HCT116 (cell line): ENCODE data around the gene CACNA1C. TPM values are rescaled to one million over a fixed set of nuclear protein-coding genes. Genes with fewer than 3 reads are reported as not detected.

Source experiments
- ATAC-seq: fragments of 200-7000 bp; cut with Tn5 transposase; 2 replicates; pipeline ENCODE4 v1.9.1; 2020; ENCODE audit warnings: mild to moderate bottlenecking, moderate library complexity
- BruUV-seq: library from RNA; stranded (reverse); fragments of 400-500 nt; replicated peaks from 2 replicates; lab custom pipeline; 2021; lab: Mats Ljungman, UMichigan
- CTCF ChIA-PET: fragments of 300-600 bp; sonication (Branson Sonifier 250); formaldehyde crosslinking; loops from one replicate; lab custom pipeline; 2021; ENCODE audit warnings: antibody characterized with exemption; lab: Charles Lee
- POLR2A ChIA-PET: fragments of 300-600, 350-600 bp; sonication (Branson Sonifier 250); formaldehyde crosslinking; loops from one replicate; lab custom pipeline; 2021; ENCODE audit warnings: antibody characterized with exemption; lab: Charles Lee
- RAD21 ChIA-PET, 2 experiments: fragments of 300-600 bp; sonication (Branson Sonifier 250); formaldehyde crosslinking; loops; one replicate each; lab custom pipeline; 2023; ENCODE audit warnings: low total read pairs in 2 of 2; ENCODE audit not compliant: uncharacterized antibody in 2 of 2, unreplicated experiment in 2 of 2, low non-redundant PET in 1 of 2; lab: Charles Lee
- DNase-seq: peaks from one replicate; pipeline ENCODE4 v3.0.0-alpha.2; 2010; ENCODE audit warnings: low read depth, low spot score
- H2AFZ ChIP-seq: fragments of 200-600 bp; shearing (Covaris generic), sonication (generic); 2 replicates; pipeline ENCODE4 v1.6.1; 2017; ENCODE audit warnings: low read depth, mixed run types, mixed read lengths, antibody characterized with exemption, low read length; ENCODE audit not compliant: poor library complexity, severe bottlenecking
- H3K27ac ChIP-seq: 2 replicates; pipeline ENCODE4 v1.5.1; 2012; ENCODE audit warnings: low read depth, low read length
- H3K27me3 ChIP-seq: fragments of 200-600 bp; sonication (generic); 2 replicates; pipeline ENCODE4 v1.6.1; 2016; ENCODE audit warnings: mixed run types, low read length, mixed read lengths; ENCODE audit not compliant: insufficient read depth
- H3K36me3 ChIP-seq, 2 experiments: fragments of 200-500 bp in 1 of 2; fragments of 200-600 bp in 1 of 2; sonication (Bioruptor generic) in 1 of 2; sonication (generic) in 1 of 2; 2 replicates each; pipeline versions ENCODE4 v1.5.1 to v1.6.1; 2014 to 2016; ENCODE audit warnings: low read length in 2 of 2, inconsistent platforms in 1 of 2, mixed read lengths in 1 of 2, mixed run types in 1 of 2; ENCODE audit not compliant: insufficient read depth in 2 of 2, control insufficient read depth in 1 of 2
- H3K4me1 ChIP-seq, 2 experiments: fragments of 200-600 bp in 1 of 2; sonication (generic) in 1 of 2; 2 replicates each; pipeline versions ENCODE4 v1.5.1 to v1.6.1; 2012 to 2017; ENCODE audit warnings: low read length in 2 of 2, inconsistent platforms in 1 of 2, mild to moderate bottlenecking in 1 of 2, mixed read lengths in 1 of 2, mixed run types in 1 of 2, moderate library complexity in 1 of 2; ENCODE audit not compliant: insufficient read depth in 2 of 2, control insufficient read depth in 1 of 2
- H3K4me2 ChIP-seq: fragments of 200-600 bp; sonication (generic); 2 replicates; pipeline ENCODE4 v1.6.1; 2017; ENCODE audit warnings: mixed run types, low read length, mixed read lengths
- H3K4me3 ChIP-seq, 2 experiments: fragments of 200-600 bp in 1 of 2; sonication (generic) in 1 of 2; replicated peaks in 1 of 2; 2 replicates each; pipeline ENCODE4 v1.5.1; 2011 to 2016; ENCODE audit warnings: low read length in 2 of 2, control low read depth in 1 of 2, low read depth in 1 of 2, mild to moderate bottlenecking in 1 of 2, mixed read lengths in 1 of 2, mixed run types in 1 of 2
- H3K79me2 ChIP-seq: fragments of 200-600 bp; sonication (generic); 2 replicates; pipeline ENCODE4 v1.6.1; 2017; ENCODE audit warnings: mild to moderate bottlenecking, mixed run types, low read length, moderate library complexity, mixed read lengths; ENCODE audit not compliant: insufficient read depth
- H3K9ac ChIP-seq: fragments of 200-600 bp; sonication (generic); 2 replicates; pipeline ENCODE4 v1.6.1; 2016; ENCODE audit warnings: low read length, mixed read lengths
- H3K9me2 ChIP-seq: fragments of 200-600 bp; sonication (generic), shearing (Covaris generic); 2 replicates; pipeline ENCODE4 v1.6.1; 2017; ENCODE audit warnings: mixed run types, mild to moderate bottlenecking, moderate library complexity; ENCODE audit not compliant: insufficient read depth
- H3K9me3 ChIP-seq, 2 experiments: fragments of 200-500 bp in 1 of 2; fragments of 200-600 bp in 1 of 2; sonication (Bioruptor generic) in 1 of 2; sonication (generic) in 1 of 2; 2 replicates each; pipeline ENCODE4 v1.6.1; 2014 to 2017; ENCODE audit warnings: low read length in 2 of 2, mixed read lengths in 2 of 2, inconsistent platforms in 1 of 2, low read depth in 1 of 2, mild to moderate bottlenecking in 1 of 2, mixed run types in 1 of 2, moderate library complexity in 1 of 2; ENCODE audit not compliant: control insufficient read depth in 1 of 2, insufficient read depth in 1 of 2
- H4K20me1 ChIP-seq: fragments of 200-600 bp; sonication (generic), shearing (Covaris generic); 2 replicates; pipeline ENCODE4 v1.6.1; 2017; ENCODE audit warnings: mixed run types, mild to moderate bottlenecking, moderate library complexity; ENCODE audit not compliant: insufficient read depth
- ATF3 ChIP-seq: IDR thresholded peaks from 2 replicates; pipeline ENCODE4 v1.6.1; 2012
- CBX3 ChIP-seq: IDR thresholded peaks from 2 replicates; pipeline ENCODE4 v1.6.1; 2012; ENCODE audit warnings: low read depth
- CTCF ChIP-seq, 3 experiments: fragments of 200-600 bp in 1 of 3; sonication (generic) in 1 of 3; IDR thresholded peaks in 2 of 3; conservative IDR thresholded peaks in 1 of 3; 2 replicates each; pipeline ENCODE4 v1.5.1; 2012 to 2017; ENCODE audit warnings: low read depth in 2 of 3, low read length in 2 of 3, antibody characterized with exemption in 1 of 3, borderline replicate concordance in 1 of 3, control low read depth in 1 of 3, mild to moderate bottlenecking in 1 of 3, mixed read lengths in 1 of 3, mixed run types in 1 of 3, moderate library complexity in 1 of 3; ENCODE audit not compliant: insufficient read depth in 1 of 3
- EGR1 ChIP-seq: IDR thresholded peaks from 2 replicates; pipeline ENCODE4 v1.6.1; 2012; ENCODE audit warnings: low read depth
- ELF1 ChIP-seq: IDR thresholded peaks from 2 replicates; pipeline ENCODE4 v1.6.1; 2012; ENCODE audit warnings: low read depth, borderline replicate concordance
- EZH2phosphoT487 ChIP-seq: fragments of 200-600 bp; IDR thresholded peaks from 2 replicates; pipeline ENCODE4 v1.6.1; 2018; ENCODE audit warnings: antibody characterized with exemption, borderline replicate concordance
- MAX ChIP-seq: IDR thresholded peaks from 2 replicates; pipeline ENCODE4 v1.6.1; 2012
- POLR2A ChIP-seq: IDR thresholded peaks from 2 replicates; pipeline ENCODE4 v1.7.0; 2011; ENCODE audit warnings: borderline replicate concordance; ENCODE audit not compliant: insufficient read depth, insufficient read length; ENCODE audit errors: extremely low read depth
- POLR2AphosphoS5 ChIP-seq: IDR thresholded peaks from 2 replicates; pipeline ENCODE4 v1.6.1; 2011; ENCODE audit warnings: mild to moderate bottlenecking, low read depth, low read length, moderate library complexity
- REST ChIP-seq: IDR thresholded peaks from 2 replicates; pipeline ENCODE4 v1.6.1; 2012; ENCODE audit warnings: low read depth
- SIN3A ChIP-seq: IDR thresholded peaks from 2 replicates; pipeline ENCODE4 v1.6.1; 2012; ENCODE audit warnings: low read depth
- SP1 ChIP-seq: IDR thresholded peaks from 2 replicates; pipeline ENCODE4 v1.6.1; 2012; ENCODE audit warnings: low read depth
- SRF ChIP-seq: IDR thresholded peaks from 2 replicates; pipeline ENCODE4 v1.6.1; 2012; ENCODE audit warnings: low read depth
- TCF7L2 ChIP-seq: IDR thresholded peaks from 2 replicates; pipeline ENCODE4 v1.7.0; 2011; ENCODE audit warnings: borderline replicate concordance, inconsistent platforms; ENCODE audit not compliant: insufficient read depth, insufficient read length; ENCODE audit errors: extremely low read depth
- ZBTB33 ChIP-seq: IDR thresholded peaks from 2 replicates; pipeline ENCODE4 v1.6.1; 2011; ENCODE audit warnings: mild to moderate bottlenecking, low read length, moderate library complexity; ENCODE audit not compliant: insufficient replicate concordance; ENCODE audit errors: extremely low read depth
- ZFX ChIP-seq: fragments of 450-650 bp; IDR thresholded peaks from 2 replicates; pipeline ENCODE4 v1.6.1; 2017
- ZNF274 ChIP-seq: fragments of 200-500 bp; sonication (Bioruptor generic); IDR thresholded peaks from 2 replicates; pipeline ENCODE4 v1.6.1; 2014; ENCODE audit warnings: mild to moderate bottlenecking, low read depth, low read length, inconsistent platforms
- intact Hi-C: fragments of 100-400 bp; cut with micrococcal nuclease; formaldehyde crosslinking; loops from 2 replicates; pipeline ENCODE4 v1.10.0; 2022
- total RNA-seq: library from RNA; stranded (reverse); gene quantifications from one replicate; pipeline ENCODE4 v1.2.1, GENCODE V29; 2021; ENCODE audit not compliant: unreplicated experiment

The CACNA1C gene
- total RNA-seq, 1 experiment from 2014 or later, result 0.05 TPM

GRCh38 chr12:2374092-2374906 lies 321.5 kb downstream of the CACNA1C start:
- no TSS peak for BruUV-seq
- Histone ChIP-seq H3K4me2 (no peak overlapping the region), H3K36me3 (no peaks in the 10 kb centered on the region), H3K9me3 (no peaks in the 10 kb centered on the region), H4K20me1 (no peaks in the 10 kb centered on the region), H3K4me3 (no peak overlapping the region), H3K4me1 (no peaks in the 10 kb centered on the region), H3K79me2 (no peaks in the 10 kb centered on the region), H2AFZ (no peak overlapping the region), H3K9ac (no peak overlapping the region), H3K27ac (no peak overlapping the region), H3K9me2 (no peaks in the 10 kb centered on the region), H3K27me3 (no peaks in the 10 kb centered on the region)
- no peak for DNase-seq
- POLR2A ChIA-PET, result no interaction called here
- no peak for ATAC-seq
- RAD21 ChIA-PET, result no interaction called here
- intact Hi-C loops, result no loop called here
- TF ChIP-seq ZNF274 (no peak), MAX (no peak), SRF (no peak), EZH2phosphoT487 (no peak), ZBTB33 (no peak), POLR2AphosphoS5 (no peak), POLR2A (no peak), CTCF (IDR thresholded peaks at IDR 0.05 in 2 of 3, conservative IDR thresholded peaks at IDR 0.05 in 1 of 3; ENCODE audit: borderline replicate concordance in 1 of 3, insufficient read depth in 1 of 3, low read depth in 2 of 3, low read length in 2 of 3) (no peak), SP1 (no peak), EGR1 (no peak), REST (no peak), ATF3 (no peak), CBX3 (no peak), SIN3A (no peak), ZFX (no peak), TCF7L2 (no peak), ELF1 (no peak)
- TF ChIP-seq, all 23 proteins: peak for 0
- CTCF ChIA-PET, result no interaction called here
